Measurements from ENCODE around the gene SLC2A4.

Gene SLC2A4

DNA sequence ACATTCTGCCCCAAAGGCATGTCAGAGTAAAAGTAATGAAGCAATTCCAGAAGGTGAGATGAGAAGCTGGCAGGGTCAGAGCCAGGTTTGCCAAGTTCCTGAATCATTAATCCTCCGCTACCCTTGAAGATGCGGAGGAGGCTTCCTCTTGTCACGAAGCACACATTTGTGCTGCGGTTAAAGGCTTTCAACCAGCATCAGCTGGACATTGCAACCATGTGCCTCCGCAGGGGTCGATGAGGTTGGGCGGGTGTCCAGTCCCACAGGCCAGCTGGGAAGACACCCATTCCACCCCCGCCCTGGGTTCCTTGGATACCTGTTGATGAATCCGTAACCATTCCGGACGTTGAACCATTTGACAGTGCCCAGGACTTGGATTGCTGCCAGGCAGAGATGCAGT, 11.6 kb downstream of the SLC2A4 start:
- DNase-seq = no peak
- intact Hi-C loops (cut with DNase I) = no loop called here

DNA sequence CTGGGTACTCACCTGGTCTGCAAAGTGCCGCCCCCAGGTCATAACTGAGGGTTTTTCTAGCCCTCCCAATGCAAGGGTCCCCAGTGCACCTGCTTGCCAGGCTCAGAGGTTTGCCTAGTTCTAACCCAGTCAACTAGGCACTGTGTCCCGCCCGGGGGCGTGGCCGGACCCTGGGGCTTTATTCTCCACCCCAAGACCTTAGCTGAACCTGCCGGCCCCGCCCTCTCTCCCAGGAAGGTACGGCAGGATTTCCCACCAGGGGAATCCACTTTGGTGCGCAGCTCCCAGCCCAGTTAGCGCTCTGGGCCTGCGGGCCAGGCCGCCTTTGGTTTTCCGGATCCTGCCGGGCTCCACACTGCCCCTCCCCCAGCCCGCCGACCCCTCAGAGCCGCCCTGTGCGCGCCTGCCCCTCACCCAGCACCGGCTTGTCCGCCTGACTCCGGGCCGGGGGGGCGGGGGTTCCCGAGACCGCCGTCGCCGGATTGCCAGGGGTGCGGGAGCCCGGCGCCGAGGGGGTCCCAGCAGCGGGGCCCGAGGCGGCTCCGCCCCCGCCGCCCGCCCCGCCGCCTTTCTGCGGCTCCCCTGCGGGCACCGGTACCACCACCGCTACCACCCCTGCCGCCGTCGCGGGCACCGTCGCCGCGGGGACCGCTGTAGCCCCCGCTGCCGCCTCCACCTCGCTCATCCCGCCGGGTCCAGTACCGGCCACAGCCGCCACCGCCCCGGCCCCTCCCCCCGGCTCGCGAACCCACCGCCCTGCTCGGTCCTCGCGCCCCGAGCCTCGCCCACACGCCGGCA, 12.5 kb downstream of the SLC2A4 start:
- intact Hi-C loops (cut with DNase I) = no loop called here
- no peak for DNase-seq

DNA sequence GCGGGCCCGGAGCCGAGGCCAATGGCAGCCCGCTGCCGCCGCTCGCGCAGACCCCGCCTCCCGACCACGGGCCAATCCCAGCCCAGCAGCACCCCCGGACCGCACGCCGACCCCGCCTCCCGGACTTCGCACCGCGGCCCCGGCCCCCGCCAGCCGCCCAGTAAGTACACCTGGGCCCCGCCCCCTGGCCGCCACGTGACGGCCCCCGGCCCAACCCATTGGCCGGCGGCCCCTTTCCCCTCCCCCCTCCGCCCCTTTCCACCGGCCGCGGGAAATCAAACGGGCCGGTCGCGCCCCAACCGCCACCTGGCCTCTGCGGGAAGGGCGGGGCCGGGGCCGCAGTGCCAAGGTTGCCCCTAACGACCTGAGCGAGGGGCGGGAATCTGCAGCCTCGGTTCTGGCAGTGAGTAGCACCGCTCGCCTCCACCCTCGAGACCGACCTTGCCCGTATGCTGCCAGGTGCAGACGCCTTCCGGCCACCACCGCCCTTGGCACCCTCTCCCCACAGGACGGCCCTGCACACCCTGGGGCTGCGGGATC, 13.2 kb downstream of the SLC2A4 start, which contains the start of gene YBX2:
TSS of gene YBX2 (minus strand) at position 26 of the 540 bp plus-strand sequence. CDS start 139 bp downstream, outside the sequence.
- DNase-seq = peak in 18 of 42 donors; percentile 18 to 64 (median 36)

DNA sequence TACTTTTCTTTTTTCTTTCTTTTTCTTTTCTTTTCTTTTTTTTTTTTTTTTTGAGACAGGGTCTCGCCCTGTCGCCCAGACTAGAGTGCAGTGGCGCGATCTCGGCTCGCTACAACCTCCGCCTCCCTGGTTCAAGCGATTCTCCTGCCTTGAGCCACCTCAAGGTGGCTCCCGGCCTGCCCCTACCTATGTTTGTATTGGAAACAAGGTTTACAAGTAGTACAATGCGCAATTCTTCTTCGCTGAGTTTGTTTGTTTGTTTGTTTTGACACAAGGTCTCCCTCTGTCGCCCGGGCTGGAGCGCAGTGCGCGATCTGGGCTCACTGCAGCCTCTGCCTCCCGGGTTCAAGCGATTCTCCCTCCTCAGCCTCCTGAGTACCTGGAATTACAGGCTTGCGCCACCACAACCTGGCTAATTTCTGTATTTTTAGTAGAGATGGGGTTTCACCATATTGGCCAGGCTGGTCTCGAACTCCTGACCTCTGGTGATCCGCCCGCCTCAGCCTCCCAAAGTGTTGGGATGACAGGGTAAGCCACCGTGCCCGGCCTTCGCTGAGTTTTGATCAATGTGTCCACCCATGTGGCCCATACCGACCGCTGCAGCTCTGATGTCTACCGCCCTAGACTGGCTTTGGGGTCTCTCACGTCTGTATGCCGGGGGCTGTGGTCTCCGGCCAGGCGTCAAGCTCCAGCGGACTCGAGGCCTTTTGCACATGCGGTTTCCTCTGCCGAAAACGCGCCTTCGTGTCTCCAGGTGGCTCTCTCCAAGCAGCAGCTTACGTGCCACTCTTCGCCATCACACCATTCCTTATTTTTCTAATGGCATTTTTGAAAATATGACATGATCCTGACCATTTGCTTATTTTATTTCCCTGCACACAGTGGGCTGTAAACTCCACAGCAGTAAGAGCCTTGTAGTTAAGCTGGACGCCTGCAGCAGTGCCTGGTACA, 14.0 kb downstream of the SLC2A4 start:
- intact Hi-C loops (cut with DNase I) = no loop called here
- no peak for DNase-seq

More for the DNA sequence above, 13.2 kb downstream of the SLC2A4 start, which contains the start of gene YBX2:
- intact Hi-C loops (cut with DNase I) = no loop called here

DNA sequence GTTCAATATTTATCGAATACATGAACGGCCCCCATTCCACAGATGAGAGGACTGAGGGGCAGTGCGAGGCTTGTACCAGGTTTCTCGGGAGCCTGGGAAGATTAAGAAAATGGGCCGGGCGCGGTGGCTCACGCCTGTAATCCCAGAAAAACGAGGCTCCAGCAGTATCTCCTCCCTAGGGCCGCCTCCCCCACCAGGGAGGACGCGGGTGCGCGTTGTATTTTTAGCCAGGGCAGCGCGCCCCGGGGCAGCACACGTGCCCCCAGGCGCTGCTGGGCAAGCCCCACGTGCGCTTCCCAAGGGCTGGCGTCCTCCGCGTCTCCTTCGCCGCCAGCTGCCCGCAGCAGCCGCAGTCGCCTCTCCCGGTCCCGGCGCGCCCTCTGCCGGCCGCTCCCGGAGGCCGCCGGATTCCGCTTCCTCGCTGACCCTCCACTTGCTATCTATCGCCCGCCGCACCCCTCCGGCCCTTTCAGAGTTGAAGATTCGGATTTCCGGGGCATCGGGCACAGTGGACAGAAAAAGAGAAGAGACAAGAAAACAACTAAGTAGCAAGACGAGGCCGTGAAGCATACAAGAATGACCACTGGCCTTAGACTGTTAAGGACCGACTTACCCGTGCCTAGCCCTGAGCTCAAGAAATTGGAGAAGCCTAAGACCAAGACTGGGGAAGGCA, 14.8 kb downstream of the SLC2A4 start:
- DNase-seq = peak; percentile 34 to 93 (median 82)
- intact Hi-C loops (cut with DNase I) = no loop called here

DNA sequence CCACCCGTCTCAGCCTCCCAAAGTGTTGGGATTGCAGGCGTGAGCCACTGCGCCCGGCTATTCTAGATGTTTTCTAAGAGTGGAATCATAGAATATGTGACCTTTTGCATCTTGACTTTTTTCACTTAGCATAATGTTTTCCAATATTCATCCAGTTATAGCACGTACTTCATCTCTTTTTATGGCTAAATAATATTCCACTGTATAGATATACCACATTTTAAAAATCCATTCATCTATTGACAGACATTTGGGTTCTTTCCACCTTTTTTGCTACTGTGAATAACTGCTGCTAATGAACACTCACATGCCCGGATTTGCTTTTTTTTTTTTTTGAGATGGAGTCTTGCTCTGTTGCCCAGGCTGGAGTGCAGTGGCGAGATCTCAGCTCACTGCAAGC, 22.7 kb downstream of the SLC2A4 start:
- DNase-seq = no peak
- intact Hi-C loops (cut with DNase I) = no loop called here

DNA sequence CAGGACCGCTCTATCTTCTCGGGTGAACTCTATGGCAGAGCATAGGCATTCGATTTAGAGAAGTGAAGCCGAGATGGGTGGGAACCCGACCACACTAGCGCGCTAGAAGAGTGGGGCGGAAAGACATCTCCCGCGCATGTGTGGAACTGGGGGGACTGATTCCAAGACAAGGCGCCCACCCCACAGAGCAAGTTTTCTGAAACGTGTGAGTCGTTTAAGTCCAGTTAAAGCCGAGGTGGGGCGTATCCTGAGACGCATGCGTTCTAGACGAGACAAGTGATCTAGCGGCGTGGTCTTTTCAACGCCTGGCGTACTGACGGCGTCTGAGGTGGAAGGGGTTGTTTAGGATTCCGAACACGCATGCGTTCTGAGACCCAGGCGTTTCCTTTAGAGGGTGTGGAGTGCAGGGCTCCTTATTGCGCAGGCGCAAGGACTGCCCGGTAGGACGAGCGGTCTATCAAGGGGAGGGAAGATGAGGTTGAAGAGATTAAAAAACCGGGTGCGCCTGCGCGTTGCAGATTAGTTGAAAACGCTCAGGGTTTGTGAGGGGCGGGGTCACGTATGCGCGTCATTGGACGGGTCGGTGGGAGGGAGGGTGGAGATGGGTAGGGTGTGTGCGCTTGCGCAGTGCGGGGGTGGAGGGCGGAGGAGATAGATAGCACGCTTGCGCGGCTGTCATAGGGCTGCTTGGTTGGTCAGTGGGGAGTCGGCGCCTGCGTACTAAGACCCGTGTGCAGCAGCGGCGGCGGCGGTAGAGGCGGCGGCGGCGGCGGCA, 25.6 kb downstream of the SLC2A4 start, which contains the start of gene EIF5A:
TSS of gene EIF5A (plus strand) at position 718 of the 775 bp plus-strand sequence. CDS start 2,008 bp downstream, outside the sequence.
- peak; percentile 98 to 100 (median 99) for DNase-seq
- intact Hi-C loops (cut with DNase I) = loop anchor here (5.0 kb wide), 1 partner anchor 55 kb away; the partner anchor contains the start of genes CTDNEP1 and ELP5

DNA sequence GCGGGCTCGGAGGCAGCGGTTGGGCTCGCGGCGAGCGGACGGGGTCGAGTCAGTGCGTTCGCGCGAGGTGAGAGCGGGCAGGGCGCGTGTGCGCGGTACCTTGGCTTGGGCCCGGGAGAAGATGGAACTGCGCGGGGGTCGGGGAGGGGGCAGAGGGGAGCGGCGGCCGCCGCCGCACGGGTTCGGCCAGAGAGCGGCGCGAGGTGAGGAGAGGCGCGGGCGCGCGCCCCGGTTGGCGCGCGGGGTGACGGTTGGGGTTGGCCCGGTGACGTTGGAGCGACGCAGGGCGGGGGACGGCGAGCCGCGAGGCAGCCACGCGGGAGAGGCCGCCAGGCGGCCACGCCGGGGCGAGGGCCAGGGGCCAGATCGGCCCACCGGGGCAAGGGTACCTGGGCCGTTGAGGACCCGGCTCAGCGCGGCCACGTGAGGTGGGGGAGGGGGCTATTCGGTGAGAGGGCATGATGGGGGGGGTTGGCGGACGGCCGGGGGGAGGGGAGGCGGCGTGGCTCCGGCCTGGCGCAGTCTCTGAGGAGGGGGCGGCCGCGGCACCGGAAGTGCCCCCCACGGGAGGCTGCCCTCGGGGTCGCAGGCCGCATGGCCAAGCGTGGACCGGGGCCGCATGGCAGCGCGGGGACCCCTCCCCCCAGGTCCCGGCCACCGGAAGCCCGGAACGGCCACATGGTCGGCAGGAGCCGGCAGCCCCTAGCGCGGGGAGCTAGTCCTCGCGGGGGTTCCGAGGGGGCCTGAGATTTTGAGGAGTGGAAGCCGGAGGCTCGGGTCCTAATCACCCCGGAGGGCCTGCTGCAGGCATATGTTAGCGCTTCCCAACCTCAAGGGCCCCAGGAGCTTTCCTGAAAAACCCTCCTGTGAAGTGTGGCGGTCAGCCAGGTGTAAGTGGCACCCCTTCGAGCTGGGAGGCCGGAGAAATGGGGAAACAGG, 26.4 kb downstream of the SLC2A4 start:
- DNase-seq = peak in 32 of 42 donors; percentile 9 to 71 (median 45)

DNA sequence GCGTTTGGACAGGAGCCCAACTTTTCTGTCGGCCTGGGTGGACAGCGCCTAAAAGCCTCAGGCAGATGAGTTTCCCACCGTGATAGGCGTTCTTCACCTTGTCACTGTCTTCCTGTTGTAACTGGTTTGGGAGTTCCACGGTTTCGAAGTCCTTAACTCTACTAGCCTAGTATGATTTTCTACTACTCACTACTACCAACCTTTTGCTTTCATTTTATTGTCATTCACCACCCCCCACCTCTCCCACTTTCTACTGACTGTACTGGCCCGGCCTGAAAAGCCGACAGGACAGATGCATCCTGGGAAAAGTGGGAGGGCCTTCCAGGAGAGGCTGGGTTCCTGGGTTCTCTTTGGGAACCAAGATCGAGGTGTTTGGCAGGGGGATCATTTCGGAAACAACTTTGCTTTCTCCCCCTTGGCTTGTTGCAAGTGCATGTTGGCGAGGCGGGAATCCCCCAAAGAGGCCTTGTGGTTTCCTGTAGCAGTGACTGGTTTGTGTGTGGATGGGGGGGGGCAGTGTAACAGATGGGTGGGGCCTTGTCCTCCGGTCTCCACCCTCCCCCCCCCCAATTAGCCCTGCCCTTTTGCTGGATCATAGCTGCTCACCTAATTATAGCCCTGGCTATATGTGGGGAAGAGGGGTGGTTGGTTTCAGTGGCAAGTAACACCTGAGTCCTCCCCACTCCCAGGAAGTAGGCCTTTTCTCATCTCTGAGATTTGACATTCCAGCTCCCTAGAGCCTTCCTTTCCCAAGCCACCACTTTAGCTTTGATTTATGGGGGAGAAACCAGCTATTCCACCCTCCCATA, 27.3 kb downstream of the SLC2A4 start:
- DNase-seq = peak; percentile 28 to 84 (median 64)
- intact Hi-C loops (cut with DNase I) = loop anchor here (5.0 kb wide), 1 partner anchor 57 kb away; the partner anchor contains the start of genes CTDNEP1 and ELP5

More for the DNA sequence above, 26.4 kb downstream of the SLC2A4 start:
- intact Hi-C loops (cut with DNase I) = loop anchor here (5.0 kb wide), 1 partner anchor 56 kb away; the partner anchor contains the start of genes CTDNEP1 and ELP5

DNA sequence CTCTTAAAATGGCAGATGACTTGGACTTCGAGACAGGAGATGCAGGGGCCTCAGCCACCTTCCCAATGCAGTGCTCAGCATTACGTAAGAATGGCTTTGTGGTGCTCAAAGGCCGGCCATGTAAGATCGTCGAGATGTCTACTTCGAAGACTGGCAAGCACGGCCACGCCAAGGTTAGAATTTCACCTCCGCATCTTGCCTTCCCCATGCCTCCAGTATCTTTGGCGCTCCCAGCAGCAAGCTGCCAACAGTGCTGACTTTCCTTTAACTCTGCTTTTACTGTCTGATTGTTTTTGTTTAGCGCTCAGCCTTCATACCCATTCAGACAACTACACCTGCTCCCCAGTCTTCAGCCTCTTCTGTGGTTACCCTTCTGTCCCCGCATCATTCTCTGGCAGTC, 28.1 kb downstream of the SLC2A4 start:
- DNase-seq = no peak
- intact Hi-C loops (cut with DNase I) = loop anchor here (5.0 kb wide), 1 partner anchor 57 kb away; the partner anchor contains the start of genes CTDNEP1 and ELP5

DNA sequence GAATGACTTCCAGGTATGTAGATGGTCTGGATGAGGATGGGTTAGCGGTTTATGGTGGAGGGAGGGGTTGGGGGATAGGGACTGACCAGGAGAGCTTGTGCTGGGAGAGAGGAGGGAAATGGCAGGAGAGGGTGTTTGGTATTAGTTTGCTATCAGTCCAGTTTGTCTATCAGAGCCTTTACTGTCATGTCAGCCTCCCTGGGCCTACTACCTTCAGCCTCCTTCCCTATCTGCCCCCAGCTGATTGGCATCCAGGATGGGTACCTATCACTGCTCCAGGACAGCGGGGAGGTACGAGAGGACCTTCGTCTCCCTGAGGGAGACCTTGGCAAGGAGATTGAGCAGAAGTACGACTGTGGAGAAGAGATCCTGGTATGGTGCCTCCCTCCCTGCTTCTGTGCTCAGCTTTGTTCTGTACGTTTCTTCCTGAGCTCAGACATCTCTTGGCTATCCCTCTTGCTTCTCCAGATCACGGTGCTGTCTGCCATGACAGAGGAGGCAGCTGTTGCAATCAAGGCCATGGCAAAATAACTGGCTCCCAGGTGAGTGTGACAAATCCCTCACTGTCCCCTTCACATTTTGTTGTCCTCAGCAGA, 29.7 kb downstream of the SLC2A4 start:
- intact Hi-C loops (cut with DNase I) = no loop called here
- no peak for DNase-seq

DNA sequence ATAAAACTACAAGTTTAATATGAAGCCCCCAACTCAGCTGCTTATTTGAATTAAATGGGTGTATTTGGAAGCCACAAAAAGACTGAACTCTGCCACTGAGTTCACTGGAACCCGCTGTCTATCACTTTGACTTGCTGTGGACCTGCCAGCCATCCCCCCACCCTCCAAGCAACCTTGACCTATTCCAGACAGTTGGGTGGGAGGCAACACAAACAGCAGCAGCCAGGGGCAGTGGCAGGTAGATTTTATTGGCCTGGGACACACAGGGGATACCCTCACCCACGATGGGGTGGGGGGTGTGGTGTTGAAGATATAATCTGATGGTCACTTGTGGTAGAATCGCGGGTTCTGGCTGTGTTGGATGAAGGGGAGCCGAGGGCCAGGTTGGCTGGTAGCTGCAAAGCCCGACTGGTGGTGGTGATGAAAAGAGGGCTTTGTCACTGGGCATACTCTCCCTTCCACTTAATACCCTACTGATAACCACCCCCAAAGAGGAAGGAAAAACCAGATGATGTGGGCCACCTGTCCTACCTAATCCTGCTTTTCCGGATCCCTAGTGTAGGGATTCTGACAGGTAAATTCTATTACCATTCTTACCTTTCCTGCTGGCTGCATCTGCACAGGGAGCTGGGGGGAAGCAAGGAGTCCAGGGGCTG, 31.0 kb downstream of the SLC2A4 start:
- intact Hi-C loops (cut with DNase I) = no loop called here
- DNase-seq = no peak

DNA sequence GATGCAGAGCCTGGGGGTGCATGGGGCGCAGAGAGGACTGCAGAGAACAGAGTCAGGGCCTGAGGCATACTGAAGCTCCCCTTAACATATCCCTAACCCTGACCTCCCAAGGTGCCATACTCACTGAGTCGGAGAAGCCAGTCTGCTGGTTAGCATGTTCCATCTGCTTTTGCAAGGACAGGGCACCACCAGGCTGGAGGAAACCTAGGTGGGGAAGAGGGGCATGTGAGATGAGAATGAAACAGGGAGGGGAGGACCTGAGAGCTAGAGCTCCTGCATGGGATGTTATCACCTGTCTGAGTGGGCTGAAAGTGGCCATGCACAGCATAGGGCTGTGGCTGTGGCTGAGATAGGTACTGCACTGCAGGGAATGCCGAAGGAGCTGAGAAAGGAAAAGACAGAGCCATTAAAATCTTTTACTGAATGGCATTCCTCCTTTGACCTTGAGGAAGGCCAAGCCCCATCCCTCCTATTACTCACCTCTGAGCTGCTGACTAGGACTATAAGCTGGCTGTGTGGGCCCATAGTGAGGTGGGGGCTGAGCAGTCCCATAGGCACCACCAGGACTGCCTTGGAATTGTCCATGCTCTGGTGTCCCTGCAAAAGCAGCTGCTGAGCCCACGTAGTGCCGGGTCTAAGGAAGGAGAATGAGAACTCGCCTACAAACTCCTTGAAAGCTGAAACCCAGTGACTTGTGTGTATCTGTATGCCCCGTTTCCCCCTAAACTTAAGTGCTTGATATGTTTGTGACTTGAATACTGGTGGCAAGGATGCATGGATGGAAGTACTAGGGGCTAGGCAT, 31.8 kb downstream of the SLC2A4 start:
- no peak for DNase-seq
- intact Hi-C loops (cut with DNase I) = no loop called here

Data from head of caudate nucleus (tissue), 42 donors.